ENCODE measurements around the gene CMTM8. TPM values are rescaled to one million over a fixed set of nuclear protein-coding genes. Genes with fewer than 3 reads are reported as not detected.

Gene CMTM8
- total and polyA plus RNA-seq, 8 donors = 1.3 to 8.1 (median 5.3) TPM; not detected in 2

- H3K4me1 ChIP-seq = no peaks in the 10 kb centered on the region
- TF ChIP-seq POLR2AphosphoS5 (IDR thresholded peaks at IDR 0.05) (no peak), EP300 (IDR thresholded peaks at IDR 0.05) (no peak), POLR2A (IDR thresholded peaks at IDR 0.05) (no peak), CTCF (IDR thresholded peaks at IDR 0.05) (no peak)
- no peak overlapping the region for H3K27ac ChIP-seq
- intact Hi-C loops (cut with DNase I; ENCODE audit: low total_unique reads) = no loop called here
- WGBS, 5 donors = 82 to 91% (median 88%) methylated on average over 1 of the region's 1 CpG
- H3K4me3 ChIP-seq = no peak overlapping the region
- DNase-seq = no peak
- H3K9me3 ChIP-seq = no peaks in the 10 kb centered on the region
- H3K27me3 ChIP-seq = no peaks in the 10 kb centered on the region
- H3K36me3 ChIP-seq = no peaks in the 10 kb centered on the region
Measured at GRCh38 chr3:32194653-32195052, 43.8 kb upstream of the CMTM8 start.

GRCh38 chr3:32195995-32196540 is 42.4 kb upstream of the CMTM8 start:
- 65 to 81% (median 74%) methylated on average over 4 of the region's 4 CpGs for WGBS, 5 donors
- Histone ChIP-seq H3K27me3 (no peaks in the 10 kb centered on the region), H3K4me3 (no peak overlapping the region), H3K4me1 (no peaks in the 10 kb centered on the region), H3K27ac (no peak overlapping the region), H3K36me3 (no peaks in the 10 kb centered on the region), H3K9me3 (no peaks in the 10 kb centered on the region)
- TF ChIP-seq EP300 (IDR thresholded peaks at IDR 0.05) (no peak), POLR2AphosphoS5 (IDR thresholded peaks at IDR 0.05) (no peak), CTCF (IDR thresholded peaks at IDR 0.05) (no peak), POLR2A (IDR thresholded peaks at IDR 0.05) (no peak)
- DNase-seq = no peak
- intact Hi-C loops (cut with DNase I; ENCODE audit: low total_unique reads) = no loop called here

GRCh38 chr3:32197991-32198390 is 40.5 kb upstream of the CMTM8 start:
- WGBS, 5 donors = 93 to 100% (median 97%) methylated on average over 1 of the region's 1 CpG
- Histone ChIP-seq H3K4me3 (no peak overlapping the region), H3K27me3 (no peaks in the 10 kb centered on the region), H3K36me3 (no peaks in the 10 kb centered on the region), H3K9me3 (no peaks in the 10 kb centered on the region), H3K27ac (no peak overlapping the region), H3K4me1 (peaks cover 0 to 3% (median 0%) of the 10 kb centered on the region in 4 donors)
- TF ChIP-seq CTCF (IDR thresholded peaks at IDR 0.05) (no peak), POLR2AphosphoS5 (IDR thresholded peaks at IDR 0.05) (no peak), EP300 (IDR thresholded peaks at IDR 0.05) (no peak), POLR2A (IDR thresholded peaks at IDR 0.05) (no peak)
- no peak for DNase-seq
- intact Hi-C loops (cut with DNase I; ENCODE audit: low total_unique reads) = no loop called here

GRCh38 chr3:32198714-32199113 is 39.8 kb upstream of the CMTM8 start:
- Histone ChIP-seq H3K4me1 (peaks cover 0 to 3% (median 0%) of the 10 kb centered on the region in 4 donors), H3K27ac (no peak overlapping the region), H3K36me3 (no peaks in the 10 kb centered on the region), H3K9me3 (no peaks in the 10 kb centered on the region), H3K4me3 (no peak overlapping the region), H3K27me3 (no peaks in the 10 kb centered on the region)
- intact Hi-C loops (cut with DNase I; ENCODE audit: low total_unique reads) = no loop called here
- WGBS, 5 donors = 85 to 95% (median 89%) methylated on average over 2 to 3 of the region's 3 CpGs
- no peak for TF ChIP-seq EP300 (IDR thresholded peaks at IDR 0.05)
- TF ChIP-seq CTCF (IDR thresholded peaks at IDR 0.05) = no peak
- no peak for TF ChIP-seq POLR2A (IDR thresholded peaks at IDR 0.05)
- TF ChIP-seq POLR2AphosphoS5 (IDR thresholded peaks at IDR 0.05) = no peak
- no peak for DNase-seq
